Measurements from ENCODE around the gene STK32C.
A peak's percentile ranks its signal among the peaks of the same experiment; 100 is the strongest.
"Not testable (repeated sequence)": the region's sequence is repeated elsewhere in the genome, so short reads cannot be mapped to it uniquely, and the experiment has no call there.

Gene STK32C

DNA sequence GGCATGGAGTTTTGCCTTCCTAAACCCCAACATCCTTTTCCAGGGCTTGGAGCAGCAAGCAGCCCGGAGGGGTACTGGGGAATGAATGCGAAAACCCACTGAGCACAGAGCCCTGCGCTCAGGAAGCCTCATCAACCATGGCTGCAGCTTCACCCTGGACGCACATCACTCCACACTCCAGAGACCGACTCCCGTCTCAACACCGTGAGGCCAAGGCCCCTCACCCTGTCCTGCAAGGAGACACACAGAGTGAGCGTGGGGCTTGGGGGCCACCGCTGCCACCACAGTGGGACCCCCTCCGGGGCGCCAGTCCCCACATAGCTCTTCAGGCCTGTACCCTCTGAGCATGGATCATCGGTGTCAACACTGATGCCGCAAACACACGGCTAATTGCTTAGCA, 79.1 kb downstream of the STK32C start:
- no peak for ATAC-seq
- Mint-ChIP-seq H3K4me3 (no peak overlapping the region), H3K27ac (peak overlapping the region; percentile 81), H3K27me3 (no peaks in the 10 kb centered on the region), H3K4me1 (peaks cover 24% of the 10 kb centered on the region), H3K36me3 (no peaks in the 10 kb centered on the region), H3K9me3 (no peaks in the 10 kb centered on the region)

- Mint-ChIP-seq H3K36me3 (no peaks in the 10 kb centered on the region), H3K4me1 (peaks cover 26% of the 10 kb centered on the region), H3K9me3 (no peaks in the 10 kb centered on the region), H3K4me3 (no peak overlapping the region), H3K27me3 (no peaks in the 10 kb centered on the region), H3K27ac (no peak overlapping the region)
- ATAC-seq: no peak
Observed at GRCh38 chr10:132227851-132228390, 79.8 kb downstream of the STK32C start.

DNA sequence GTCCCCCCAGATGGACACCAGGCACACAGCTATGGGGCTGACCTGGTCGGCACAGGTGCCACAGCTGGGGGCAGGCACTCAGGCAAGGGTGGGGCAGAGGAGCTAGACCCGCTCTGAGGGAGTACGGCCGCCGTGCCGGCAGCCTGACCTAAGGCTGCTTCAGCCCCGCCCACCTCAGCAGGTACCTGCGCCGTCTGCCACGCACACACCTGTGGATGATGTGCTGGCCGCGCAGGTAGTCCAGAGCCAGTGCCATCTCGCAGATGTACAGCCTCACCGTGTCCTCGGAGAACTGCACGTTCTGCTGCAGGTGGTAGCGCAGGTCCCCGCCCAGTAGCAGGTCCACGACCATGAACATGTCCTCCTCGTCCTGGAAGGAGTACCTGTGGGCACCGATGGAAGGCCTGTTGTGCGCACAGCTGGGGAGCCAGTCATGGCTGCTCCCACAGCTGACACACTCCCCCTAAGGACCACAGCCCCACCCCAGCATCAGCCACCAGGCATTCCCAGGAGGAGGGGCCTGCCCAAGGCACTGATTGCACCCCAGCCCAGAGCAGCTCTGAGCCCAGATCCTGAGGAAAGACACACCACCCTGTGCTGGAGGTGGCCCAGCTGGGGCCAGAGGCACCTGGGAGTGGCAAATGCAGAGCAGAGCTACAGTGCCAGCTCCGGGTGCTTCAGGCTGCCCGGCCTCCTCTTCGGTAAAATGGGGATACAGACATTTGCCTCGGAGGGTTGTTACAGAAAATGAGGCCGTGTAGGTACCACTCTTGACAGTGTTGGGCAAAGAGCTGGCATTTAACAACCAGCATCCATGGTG, 81.0 kb downstream of the STK32C start:
- Mint-ChIP-seq H3K4me1 (peaks cover 15% of the 10 kb centered on the region), H3K27ac (no peak overlapping the region), H3K9me3 (no peaks in the 10 kb centered on the region), H3K4me3 (no peak overlapping the region), H3K27me3 (no peaks in the 10 kb centered on the region), H3K36me3 (no peaks in the 10 kb centered on the region)
- ATAC-seq: no peak

GRCh38 chr10:132225849-132226205, 81.9 kb downstream of the STK32C start:
- Mint-ChIP-seq H3K27me3 (no peaks in the 10 kb centered on the region), H3K27ac (no peak overlapping the region), H3K4me3 (no peak overlapping the region), H3K4me1 (peaks cover 14% of the 10 kb centered on the region), H3K9me3 (no peaks in the 10 kb centered on the region), H3K36me3 (peaks cover under 1% of the 10 kb centered on the region)
- no peak for ATAC-seq

GRCh38 chr10:132225073-132225848, 82.5 kb downstream of the STK32C start:
- ATAC-seq: no peak
- H3K36me3 Mint-ChIP-seq: peaks cover 6% of the 10 kb centered on the region
- H3K4me3 Mint-ChIP-seq: no peak overlapping the region
- H3K27me3 Mint-ChIP-seq: no peaks in the 10 kb centered on the region
- H3K9me3 Mint-ChIP-seq: no peaks in the 10 kb centered on the region
- H3K27ac Mint-ChIP-seq: no peak overlapping the region
- peaks cover 14% of the 10 kb centered on the region for H3K4me1 Mint-ChIP-seq

DNA sequence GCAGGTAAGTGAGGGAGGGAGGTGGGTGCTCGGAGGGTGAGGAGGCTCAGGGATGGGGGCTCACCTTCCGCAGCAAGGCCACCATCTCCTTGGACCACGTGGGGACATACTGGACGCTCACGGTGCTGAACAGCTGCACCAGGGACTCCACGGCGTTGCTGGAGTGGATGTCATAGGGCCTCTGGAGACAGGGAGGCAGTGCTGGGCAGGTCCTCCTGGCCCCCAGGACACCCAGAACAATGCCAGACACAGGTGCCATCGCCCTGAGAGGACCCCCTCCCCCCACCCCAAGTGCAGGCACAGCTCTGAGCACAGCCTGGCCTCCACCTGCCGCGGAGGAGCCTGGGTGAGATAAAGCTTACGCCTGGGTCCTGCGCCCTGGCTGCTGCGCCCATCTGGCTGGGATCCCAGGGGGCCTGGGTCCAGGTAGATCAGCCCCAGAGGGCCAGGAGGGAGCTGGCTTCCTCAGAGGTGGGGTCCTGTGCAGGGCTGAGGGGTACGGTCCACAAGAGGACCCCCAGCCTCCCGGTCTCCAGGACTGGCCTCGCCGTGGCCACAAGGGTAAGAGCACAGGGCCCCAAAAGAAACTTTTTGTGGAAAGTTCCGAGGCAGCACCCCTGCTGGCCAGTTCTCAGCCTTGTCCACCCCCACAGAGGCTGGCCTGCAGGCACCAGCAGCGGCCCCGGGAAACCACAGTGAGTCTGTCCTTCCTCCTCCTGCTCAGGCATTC, 83.2 kb downstream of the STK32C start:
- H3K36me3 Mint-ChIP-seq: peaks cover 6% of the 10 kb centered on the region
- no peak overlapping the region for H3K4me3 Mint-ChIP-seq
- no peak overlapping the region for H3K27ac Mint-ChIP-seq
- no peaks in the 10 kb centered on the region for H3K27me3 Mint-ChIP-seq
- H3K4me1 Mint-ChIP-seq: peaks cover 10% of the 10 kb centered on the region
- ATAC-seq: no peak
- no peaks in the 10 kb centered on the region for H3K9me3 Mint-ChIP-seq

DNA sequence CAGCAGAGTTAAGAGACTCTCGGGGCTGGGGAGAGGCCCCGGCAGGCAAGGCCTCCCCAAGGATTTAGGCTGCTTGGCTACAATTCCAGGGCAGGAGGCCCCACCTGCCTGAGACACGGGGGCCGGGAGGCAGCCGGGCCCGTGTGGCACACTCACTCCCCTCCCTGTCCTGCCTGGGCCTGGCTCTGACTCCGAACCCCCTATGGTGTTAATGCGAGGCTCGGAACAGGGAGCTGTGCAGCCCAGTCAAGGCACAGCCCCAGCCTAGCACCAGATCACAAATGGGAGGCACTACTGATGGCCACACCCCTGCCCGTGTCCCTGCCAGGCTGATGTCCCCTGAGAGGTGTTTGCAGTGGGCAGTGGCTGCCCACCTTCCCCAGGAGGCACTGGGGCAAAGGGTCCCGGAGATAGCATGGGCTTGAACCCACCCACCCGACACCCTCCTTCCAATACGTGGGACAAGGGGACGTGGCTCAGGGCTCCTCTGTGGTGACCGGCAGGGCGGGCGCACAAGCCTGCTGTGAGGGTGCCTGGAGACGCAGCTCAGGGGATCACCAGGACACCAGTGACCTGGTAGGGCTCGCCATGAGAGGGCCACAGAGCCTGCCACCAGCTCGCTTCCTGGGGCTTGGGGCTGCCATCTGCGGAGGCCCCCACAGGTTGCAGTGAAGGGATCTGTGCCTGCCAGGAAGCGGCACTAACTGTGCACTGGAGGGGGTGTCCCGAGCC, 84.0 kb downstream of the STK32C start:
- ATAC-seq: no peak
- no peak overlapping the region for H3K4me3 Mint-ChIP-seq
- H3K27me3 Mint-ChIP-seq: no peaks in the 10 kb centered on the region
- peaks cover 10% of the 10 kb centered on the region for H3K4me1 Mint-ChIP-seq
- H3K27ac Mint-ChIP-seq: no peak overlapping the region
- H3K9me3 Mint-ChIP-seq: peaks cover under 1% of the 10 kb centered on the region
- H3K36me3 Mint-ChIP-seq: peaks cover 12% of the 10 kb centered on the region

GRCh38 chr10:132223156-132223590, 84.6 kb downstream of the STK32C start:
- Mint-ChIP-seq H3K36me3 (peaks cover 16% of the 10 kb centered on the region), H3K4me3 (no peak overlapping the region), H3K9me3 (peaks cover 2% of the 10 kb centered on the region), H3K27me3 (no peaks in the 10 kb centered on the region), H3K4me1 (peaks cover 10% of the 10 kb centered on the region), H3K27ac (no peak overlapping the region)
- peak; percentile 74 for ATAC-seq

GRCh38 chr10:132222726-132223125, 85.0 kb downstream of the STK32C start:
- Mint-ChIP-seq H3K9me3 (peaks cover 2% of the 10 kb centered on the region), H3K36me3 (peaks cover 18% of the 10 kb centered on the region), H3K4me1 (peaks cover 10% of the 10 kb centered on the region), H3K27me3 (no peaks in the 10 kb centered on the region), H3K27ac (no peak overlapping the region), H3K4me3 (no peak overlapping the region)
- ATAC-seq: no peak

- ATAC-seq, H3K27me3 Mint-ChIP-seq, H3K9me3 Mint-ChIP-seq, H3K4me3 Mint-ChIP-seq, H3K27ac Mint-ChIP-seq: not testable (repeated sequence)
- peaks cover 23% of the 10 kb centered on the region for H3K36me3 Mint-ChIP-seq
- peaks cover 10% of the 10 kb centered on the region for H3K4me1 Mint-ChIP-seq
Observed at GRCh38 chr10:132220996-132221395, 86.8 kb downstream of the STK32C start.

DNA sequence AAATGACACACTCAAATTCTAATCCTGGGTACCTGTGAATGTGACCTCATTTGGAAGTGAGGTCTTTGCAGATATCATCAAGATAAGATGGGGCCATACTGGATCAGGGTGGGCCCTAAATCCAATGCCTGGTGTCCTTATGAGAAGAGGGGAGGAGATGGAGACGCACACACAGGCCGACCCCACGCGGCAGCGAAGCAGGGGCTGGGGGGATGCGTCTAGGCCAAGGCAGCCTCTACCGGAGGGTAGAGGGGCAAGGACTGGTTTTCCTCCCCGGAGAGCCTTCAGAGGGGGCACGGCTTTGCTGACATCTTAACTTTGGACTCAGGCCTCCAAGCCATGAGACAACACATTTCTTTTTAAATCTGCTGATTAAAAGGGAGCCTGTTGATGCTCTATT, 87.7 kb downstream of the STK32C start:
- ATAC-seq: no peak
- Mint-ChIP-seq H3K9me3 (peaks cover 8% of the 10 kb centered on the region), H3K4me1 (peaks cover 10% of the 10 kb centered on the region), H3K27ac (no peak overlapping the region), H3K4me3 (no peak overlapping the region), H3K36me3 (peaks cover 29% of the 10 kb centered on the region), H3K27me3 (no peaks in the 10 kb centered on the region)

- Mint-ChIP-seq H3K9me3 (peaks cover 10% of the 10 kb centered on the region), H3K27me3 (no peaks in the 10 kb centered on the region), H3K4me1 (peaks cover 10% of the 10 kb centered on the region), H3K27ac (no peak overlapping the region), H3K36me3 (peaks cover 32% of the 10 kb centered on the region), H3K4me3 (no peak overlapping the region)
- no peak for ATAC-seq
Observed at GRCh38 chr10:132219486-132219885, 88.3 kb downstream of the STK32C start.

GRCh38 chr10:132216441-132216840, 91.3 kb downstream of the STK32C start:
- Mint-ChIP-seq H3K9me3 (peaks cover 22% of the 10 kb centered on the region), H3K36me3 (peaks cover 57% of the 10 kb centered on the region)
- not testable (repeated sequence) for H3K4me1 Mint-ChIP-seq, H3K27ac Mint-ChIP-seq, H3K4me3 Mint-ChIP-seq, ATAC-seq, H3K27me3 Mint-ChIP-seq

GRCh38 chr10:132213917-132214316, 93.8 kb downstream of the STK32C start:
- ATAC-seq: no peak
- Mint-ChIP-seq H3K36me3 (peaks cover 50% of the 10 kb centered on the region), H3K9me3 (peaks cover 22% of the 10 kb centered on the region), H3K27me3 (no peaks in the 10 kb centered on the region), H3K4me3 (no peak overlapping the region), H3K4me1 (peaks cover 3% of the 10 kb centered on the region), H3K27ac (no peak overlapping the region)
